GM21447 (cell line): ENCODE results near the gene FLRT2.

Experiments used
- ATAC-seq: cut with Tn5 transposase; IDR thresholded peaks from one replicate; pipeline ENCODE4 v1.9.1; 2021; ENCODE audit not compliant: unreplicated experiment

The FLRT2 gene, protein sequence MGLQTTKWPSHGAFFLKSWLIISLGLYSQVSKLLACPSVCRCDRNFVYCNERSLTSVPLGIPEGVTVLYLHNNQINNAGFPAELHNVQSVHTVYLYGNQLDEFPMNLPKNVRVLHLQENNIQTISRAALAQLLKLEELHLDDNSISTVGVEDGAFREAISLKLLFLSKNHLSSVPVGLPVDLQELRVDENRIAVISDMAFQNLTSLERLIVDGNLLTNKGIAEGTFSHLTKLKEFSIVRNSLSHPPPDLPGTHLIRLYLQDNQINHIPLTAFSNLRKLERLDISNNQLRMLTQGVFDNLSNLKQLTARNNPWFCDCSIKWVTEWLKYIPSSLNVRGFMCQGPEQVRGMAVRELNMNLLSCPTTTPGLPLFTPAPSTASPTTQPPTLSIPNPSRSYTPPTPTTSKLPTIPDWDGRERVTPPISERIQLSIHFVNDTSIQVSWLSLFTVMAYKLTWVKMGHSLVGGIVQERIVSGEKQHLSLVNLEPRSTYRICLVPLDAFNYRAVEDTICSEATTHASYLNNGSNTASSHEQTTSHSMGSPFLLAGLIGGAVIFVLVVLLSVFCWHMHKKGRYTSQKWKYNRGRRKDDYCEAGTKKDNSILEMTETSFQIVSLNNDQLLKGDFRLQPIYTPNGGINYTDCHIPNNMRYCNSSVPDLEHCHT

DNA sequence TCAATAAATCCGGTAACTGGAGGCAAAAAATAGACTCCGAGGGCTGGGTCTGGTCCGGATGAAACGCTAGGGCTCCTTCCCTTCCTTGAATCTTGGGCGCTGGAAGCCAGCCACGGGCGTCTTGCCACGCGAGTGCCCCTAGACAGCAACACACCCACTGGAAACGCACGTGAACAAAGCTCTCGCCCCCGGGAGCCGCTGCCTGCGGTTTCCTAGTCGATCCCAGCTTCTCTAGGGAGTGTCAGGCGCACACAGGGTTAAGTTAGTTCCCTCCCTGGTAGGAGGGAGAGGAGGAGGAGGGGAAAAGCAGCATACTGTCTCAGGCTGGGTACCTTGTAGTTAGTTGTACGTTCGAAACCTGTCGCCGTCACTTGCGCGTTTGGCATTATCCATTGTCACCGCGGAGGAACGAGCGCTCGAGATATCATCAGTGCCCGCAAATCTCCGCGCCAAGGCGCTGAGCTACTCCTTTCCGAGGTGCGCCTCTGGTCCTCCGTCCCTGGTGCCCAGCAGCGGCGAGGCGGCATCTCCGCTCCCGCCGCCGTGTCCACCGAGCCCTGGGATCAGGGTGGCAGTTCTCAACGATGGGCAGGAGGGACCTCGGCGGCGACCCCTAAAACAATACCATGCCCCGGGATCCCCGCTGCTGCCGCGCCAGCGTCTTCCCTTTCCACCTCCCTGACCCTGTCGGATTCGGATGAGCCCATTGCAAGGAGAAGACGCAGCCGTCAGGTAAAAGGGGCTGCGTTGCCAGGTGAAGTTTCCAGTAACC lies at the start of gene FLRT2:
Gene FLRT2 (plus strand): TSS at position 342 of the 772 bp plus-strand sequence. CDS start 91,371 bp downstream, outside the sequence.
- no peak for ATAC-seq

- ATAC-seq: no peak
These were observed 48.5 kb upstream of the FLRT2 start for GRCh38 chr14:85481471-85481870.

DNA sequence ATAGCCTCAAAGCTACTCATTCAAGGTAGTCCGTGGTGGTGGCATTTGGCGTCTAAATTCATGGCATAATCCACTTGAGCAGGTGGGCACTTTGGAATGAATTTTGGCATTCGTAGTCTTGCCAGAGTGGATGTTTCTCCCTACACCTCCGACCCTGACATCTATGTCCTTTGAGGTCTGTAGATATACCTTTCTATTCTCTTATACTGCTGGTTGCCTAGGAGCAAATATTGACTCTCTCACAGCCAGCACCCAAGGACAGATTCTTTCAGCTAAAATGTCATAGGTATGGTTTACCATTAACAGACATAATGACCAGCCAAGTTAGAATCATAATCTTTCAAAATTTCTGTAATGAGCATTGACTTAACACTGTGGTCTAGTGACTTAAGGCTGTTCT lies 47.4 kb upstream of the FLRT2 start:
- no peak for ATAC-seq

DNA sequence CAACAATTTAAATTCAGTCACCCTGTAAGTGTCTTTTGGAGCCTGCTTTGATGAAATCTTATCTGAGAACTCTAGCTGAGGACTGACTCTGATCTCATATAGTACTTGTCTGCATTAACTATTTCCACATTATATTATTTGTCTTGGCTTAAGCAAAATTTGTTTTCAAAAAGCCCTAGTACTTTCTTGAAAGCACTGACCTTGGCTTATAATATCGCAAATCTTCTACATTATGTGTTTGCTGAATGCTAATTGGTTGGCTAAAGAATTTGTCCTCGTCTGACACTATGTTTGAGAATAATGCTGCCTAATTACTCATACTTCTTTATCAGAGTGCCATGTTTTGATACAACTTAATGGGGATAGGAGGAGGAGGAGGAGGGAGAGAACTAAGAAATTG lies 46.9 kb upstream of the FLRT2 start:
- no peak for ATAC-seq

DNA sequence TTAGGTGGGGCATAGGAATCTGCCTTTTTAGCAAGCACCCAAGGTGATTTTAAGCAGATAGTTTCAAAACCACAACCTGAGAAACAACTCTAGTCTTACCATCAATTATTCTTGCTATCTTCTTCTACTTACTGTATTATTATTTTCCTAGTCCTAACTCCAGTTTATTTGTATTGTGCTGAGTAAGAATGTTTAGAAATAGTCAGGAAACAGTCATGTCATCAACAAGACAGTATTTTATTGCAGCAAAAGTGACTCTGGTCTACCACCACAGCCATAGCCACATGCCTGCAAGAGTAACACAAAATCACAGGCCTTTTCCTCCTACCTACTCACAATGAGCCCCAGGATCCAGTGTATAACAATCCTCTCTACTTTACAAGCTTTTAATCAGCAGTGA lies 46.3 kb upstream of the FLRT2 start:
- no peak for ATAC-seq

GRCh38 chr14:85487215-85487614 lies 42.7 kb upstream of the FLRT2 start:
- ATAC-seq: no peak

GRCh38 chr14:85501751-85502150 lies 28.2 kb upstream of the FLRT2 start:
- ATAC-seq: no peak

GRCh38 chr14:85508863-85509262 lies 21.1 kb upstream of the FLRT2 start:
- no peak for ATAC-seq

DNA sequence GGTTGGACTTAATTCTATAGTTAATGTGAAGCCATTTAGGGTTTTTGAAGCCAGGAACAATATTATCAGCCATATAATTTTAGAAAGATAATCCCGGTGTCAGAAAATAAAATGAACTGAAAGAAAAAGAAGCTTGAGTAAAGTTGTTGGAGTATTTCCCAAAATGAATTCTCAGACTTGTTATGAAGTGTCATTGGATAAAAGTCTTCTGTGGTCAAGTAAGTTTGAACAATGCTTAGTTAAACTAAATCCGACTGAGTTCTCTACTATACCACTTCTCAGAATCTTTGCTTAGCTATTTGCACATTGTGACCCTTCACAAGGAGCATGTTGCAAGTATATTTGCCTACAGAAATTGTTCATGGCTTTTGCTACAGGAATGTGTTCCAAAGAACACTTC lies 17.5 kb upstream of the FLRT2 start:
- ATAC-seq: no peak

- ATAC-seq: no peak
These were observed 15.5 kb upstream of the FLRT2 start for GRCh38 chr14:85514487-85514886.

- no peak for ATAC-seq
These were observed 13.5 kb upstream of the FLRT2 start for GRCh38 chr14:85516239-85517113.

GRCh38 chr14:85517114-85517688 lies 12.7 kb upstream of the FLRT2 start:
- ATAC-seq: no peak

DNA sequence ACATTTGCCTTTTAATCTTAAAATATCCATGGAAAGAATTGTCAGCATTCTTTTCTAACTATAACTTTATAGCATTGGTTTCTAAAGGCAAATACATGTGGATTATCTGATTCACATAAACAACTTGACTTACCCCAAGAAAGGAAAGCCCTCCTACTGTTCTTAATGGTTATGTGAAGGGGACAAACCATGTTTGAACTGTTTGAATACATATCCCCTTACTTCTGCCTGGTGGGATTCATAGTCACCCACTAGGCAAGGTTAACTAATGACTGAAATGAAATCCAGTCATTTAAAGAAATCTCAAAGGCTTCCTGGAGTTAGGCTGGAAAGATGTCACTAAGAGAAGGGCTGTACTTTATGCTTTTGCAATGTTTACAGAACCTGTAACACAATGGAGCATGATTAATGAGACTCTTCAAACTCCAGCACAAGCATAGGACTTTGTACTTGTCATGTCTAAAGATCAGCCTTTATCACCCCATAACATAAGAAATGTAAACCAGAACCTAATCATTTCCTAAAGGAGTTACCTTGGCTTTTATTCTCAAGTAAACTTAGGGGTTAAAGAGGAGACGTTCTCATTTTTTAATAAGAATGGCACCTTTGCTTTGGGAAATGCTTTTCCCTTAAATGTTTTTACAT lies 10.2 kb upstream of the FLRT2 start:
- ATAC-seq: no peak

DNA sequence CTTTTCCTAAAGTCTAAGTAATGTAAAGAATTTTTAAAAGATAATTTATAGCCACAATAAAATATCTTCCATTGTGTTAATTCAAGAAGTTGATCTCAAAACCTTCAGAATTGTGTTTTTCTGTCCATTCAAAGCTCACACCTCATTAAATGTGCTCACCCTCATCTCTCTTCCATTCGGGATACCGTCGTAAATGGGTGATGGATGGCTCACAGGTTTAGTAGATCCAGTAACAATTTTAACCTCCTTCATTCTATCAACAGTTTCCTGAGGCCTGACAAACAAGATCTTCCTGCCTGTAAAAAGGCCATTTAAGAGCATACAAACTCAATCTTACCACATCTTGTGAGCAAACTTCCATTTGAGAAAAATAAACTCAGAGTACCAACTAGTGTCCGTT lies 9.4 kb upstream of the FLRT2 start:
- ATAC-seq: no peak

DNA sequence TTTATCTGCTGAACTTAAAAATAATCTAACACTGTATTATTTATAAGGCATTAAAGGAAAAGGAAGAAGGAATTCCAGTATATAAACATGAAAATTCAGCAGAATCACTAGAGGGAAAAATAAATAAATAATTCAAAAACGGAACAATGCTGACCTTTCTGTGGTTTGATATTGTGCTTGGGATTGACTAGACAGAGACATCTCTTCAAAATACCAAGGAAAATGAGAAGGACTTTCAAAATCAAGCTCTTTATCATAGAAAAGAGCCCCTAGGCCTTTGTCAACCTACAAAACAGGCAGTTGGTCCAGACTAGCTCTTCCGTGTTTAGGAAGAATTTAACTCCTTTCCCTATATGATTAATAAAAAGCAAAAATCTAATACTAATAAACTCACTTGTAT lies 6.3 kb upstream of the FLRT2 start:
- no peak for ATAC-seq

DNA sequence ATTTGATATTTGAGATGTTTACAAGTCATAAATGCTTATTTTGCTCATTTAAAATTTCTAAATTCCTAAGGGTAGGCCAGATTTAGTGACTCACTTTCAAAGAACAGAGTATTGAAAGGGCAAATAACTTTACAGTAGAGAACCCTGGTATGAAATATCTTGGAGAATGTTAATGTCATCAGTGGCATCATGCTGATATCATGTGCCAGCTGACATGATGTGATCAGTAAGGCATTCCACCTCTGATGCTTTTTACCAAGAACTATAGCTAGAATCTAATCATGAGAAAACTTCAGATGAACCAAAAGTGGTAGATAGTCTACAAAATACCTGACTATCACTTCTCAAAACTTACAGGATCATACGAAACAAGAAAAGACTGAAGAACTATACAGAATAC lies 2.9 kb upstream of the FLRT2 start:
- no peak for ATAC-seq

GRCh38 chr14:85527445-85528035 lies 2.4 kb upstream of the FLRT2 start:
- ATAC-seq: no peak

DNA sequence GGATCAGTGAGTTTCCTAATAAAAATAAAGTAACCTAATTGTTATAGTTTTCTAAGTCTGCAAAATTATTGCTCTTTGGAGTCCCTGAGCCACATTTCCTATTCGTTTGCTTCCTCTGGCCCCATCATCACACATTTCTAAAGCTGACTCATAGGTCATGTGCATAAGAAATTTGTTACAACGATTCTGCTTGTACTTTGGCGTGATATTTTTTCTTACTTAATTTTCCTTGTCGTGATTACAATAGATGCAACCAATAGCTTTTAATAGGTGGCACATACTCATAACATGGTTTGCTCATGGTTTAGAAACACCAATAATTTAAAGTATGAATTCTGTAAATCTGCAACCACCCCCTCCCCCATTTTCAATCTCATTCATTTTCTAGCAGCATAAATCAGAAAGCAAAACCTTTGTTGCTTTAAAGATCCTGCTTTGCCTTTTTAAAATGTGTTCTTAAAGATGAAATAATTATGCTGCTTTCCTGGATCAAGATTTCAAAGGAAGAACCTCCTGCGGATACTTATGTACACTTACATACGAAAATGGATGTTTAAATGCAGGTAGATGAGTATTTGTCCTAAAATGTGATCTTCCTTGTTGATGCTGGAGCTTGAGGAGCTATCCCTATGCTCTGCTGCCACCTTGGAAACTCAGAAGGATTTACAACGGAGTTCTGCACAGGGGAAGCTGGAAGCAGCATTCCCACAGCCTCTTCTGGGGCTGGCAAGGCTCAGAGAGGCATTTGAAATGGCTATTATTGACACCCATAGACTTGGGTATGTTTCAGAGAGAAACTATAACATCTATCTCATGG lies 1.7 kb upstream of the FLRT2 start:
- no peak for ATAC-seq
